Pancreas (tissue), 10 donors: Measurements from ENCODE around the gene KLRF2. TPM values are rescaled to one million over a fixed set of nuclear protein-coding genes. Genes with fewer than 3 reads are reported as not detected.

Experiments used
- ATAC-seq, 4 donors: fragments of 200-7000 bp; cut with Tn5 transposase; one replicate each; pipeline versions ENCODE4 v1.8.0 to v1.9.1; 2020; ENCODE audit warnings: mild to moderate bottlenecking in 4 of 4, moderate library complexity in 4 of 4
- DNase-seq, 6 donors: peaks; one replicate each; pipeline ENCODE4 v3.0.0-alpha.2; 2020
- FAIRE-seq: peaks from 2 replicates; lab custom pipeline; 2012; peaks lifted over from hg19 to GRCh38; lab: Jason Lieb, UNC
- H3K27ac ChIP-seq, 4 donors: fragments of 200-600 bp; sonication (generic); 1 replicate in 3 of 4; 2 replicates in 1 of 4; pipeline versions ENCODE4 v1.5.0 to v1.8.0; 2020
- H3K27me3 ChIP-seq, 4 donors: fragments of 200-600 bp; one replicate each; pipeline ENCODE4 v1.8.0; 2021
- H3K36me3 ChIP-seq, 3 donors: fragments of 200-600 bp; sonication (generic) in 1 of 3; one replicate each; pipeline versions ENCODE4 v1.5.0 to v1.8.0; 2020 to 2021
- H3K4me1 ChIP-seq, 3 donors: fragments of 200-600 bp; one replicate each; pipeline ENCODE4 v1.8.0; 2021
- H3K4me3 ChIP-seq, 4 donors: fragments of 200-600 bp; sonication (generic) in 2 of 4; one replicate each; pipeline versions ENCODE4 v1.5.0 to v1.8.0; 2020 to 2021
- H3K9me3 ChIP-seq, 4 donors: fragments of 200-600 bp; one replicate each; pipeline ENCODE4 v1.8.0; 2021
- CTCF ChIP-seq, 4 donors: fragments of 200-600 bp; sonication (generic) in 3 of 4; IDR thresholded peaks; one replicate each; pipeline versions ENCODE4 v1.5.0 to v1.8.0; 2021; ENCODE audit warnings: antibody characterized with exemption in 4 of 4
- WGBS, 2 donors: extraction: QIAGEN DNeasy Blood & Tissue Kit; methylation state at CpG; one replicate each; pipeline ENCODE4 v1.1.7; 2013; 5-methylcytosine and 5-hydroxymethylcytosine counted together
- intact Hi-C, 3 donors: fragments of 100-400 bp; cut with DNase I; formaldehyde crosslinking; loops; one replicate each; pipeline versions ENCODE4 v1.11.1 to v1.14.2; 2022
- polyA plus RNA-seq, 2 donors: library from polyadenylated mRNA; stranded (reverse); fragments of 200-250 nt; gene quantifications; one replicate each; pipeline ENCODE4 v1.2.3, GENCODE V29; 2013
- total RNA-seq, 6 donors: library from RNA; stranded (reverse); fragmentation: NEBNext Ultra II Directional in 4 of 6; extraction: Animal tissue kit (Norgen Biotek cat#: 25700) in 4 of 6; gene quantifications; one replicate each; pipeline versions ENCODE4 v1.2.1 to v1.2.4, GENCODE V29; 2021 to 2023
- donor health status: healthy with polysubstance abuse.
- donor health status: DM: no; HTN: no; CAD: no; lungs with moderate emphysema.
- donor health status: DM: no; HTN: no; CAD: no.
- donor health status: control.
- donor health status: control.
- donor health status: Bipolar disorder and iron deficiency.
- donor health status: DM: yes; HTN: yes; CAD: no.
- donor health status: DM: no; HTN: no; CAD: no.
- donor health status: DM: no; HTN: no; CAD: no.
- donor health status: DM: yes; HTN: yes; CAD: no.

Gene KLRF2
- total and polyA plus RNA-seq, 8 donors: not detected

GRCh38 chr12:9919443-9919842, 38.2 kb downstream of the KLRF2 start:
- intact Hi-C loops: loop anchor here in 1 of 3 donors (10.0 kb wide), 1 partner anchor 95 kb away; the partner anchor contains the start of gene KLRF1

GRCh38 chr12:9920451-9920850, 39.2 kb downstream of the KLRF2 start:
- Histone ChIP-seq H3K27me3 (no peaks in the 10 kb centered on the region), H3K9me3 (no peaks in the 10 kb centered on the region), H3K36me3 (no peaks in the 10 kb centered on the region), H3K27ac (no peak overlapping the region), H3K4me3 (no peak overlapping the region), H3K4me1 (no peaks in the 10 kb centered on the region)
- FAIRE-seq (no peak), DNase-seq (no peak), ATAC-seq (no peak)
- 71 to 83% methylated on average over 10 of the region's 10 CpGs for WGBS, 2 donors
- no peak for TF ChIP-seq CTCF (IDR thresholded peaks at IDR 0.05)
- intact Hi-C loops: loop anchor here in 2 of 3 donors (10.0 kb wide), 1 partner anchor 166 kb away; no protein-coding TSS in a partner anchor

More at GRCh38 chr12:9919443-9919842, 38.2 kb downstream of the KLRF2 start:
- Histone ChIP-seq H3K36me3 (no peaks in the 10 kb centered on the region), H3K27ac (no peak overlapping the region), H3K9me3 (no peaks in the 10 kb centered on the region), H3K27me3 (no peaks in the 10 kb centered on the region), H3K4me3 (no peak overlapping the region), H3K4me1 (no peaks in the 10 kb centered on the region)
- TF ChIP-seq CTCF (IDR thresholded peaks at IDR 0.05): no peak
- DNase-seq: no peak
- ATAC-seq: no peak
- WGBS, 2 donors: 65 to 79% methylated on average over 3 of the region's 3 CpGs
- FAIRE-seq: no peak

- FAIRE-seq (no peak), ATAC-seq (no peak), DNase-seq (no peak)
- intact Hi-C loops: loop anchor here in 2 of 3 donors (10.0 kb wide), 1 partner anchor 168 kb away; no protein-coding TSS in a partner anchor
- H3K27me3 ChIP-seq: peaks cover 0 to 3% (median 0%) of the 10 kb centered on the region in 4 donors
- no peaks in the 10 kb centered on the region for H3K36me3 ChIP-seq
- no peaks in the 10 kb centered on the region for H3K4me1 ChIP-seq
- no peak overlapping the region for H3K4me3 ChIP-seq
- WGBS, 2 donors: 70 to 97% methylated on average over 1 of the region's 1 CpG
- no peak overlapping the region for H3K27ac ChIP-seq
- no peaks in the 10 kb centered on the region for H3K9me3 ChIP-seq
- TF ChIP-seq CTCF (IDR thresholded peaks at IDR 0.05): no peak
These were observed 41.1 kb downstream of the KLRF2 start for GRCh38 chr12:9922429-9922828.

GRCh38 chr12:9925705-9926393, 44.6 kb downstream of the KLRF2 start:
- DNase-seq (peak in 1 of 6 donors; percentile 10), ATAC-seq (peak in 3 of 4 donors; percentile 62 to 77 (median 67)), FAIRE-seq (no peak)
- Histone ChIP-seq H3K27ac (no peak overlapping the region), H3K27me3 (peaks cover 0 to 8% (median 0%) of the 10 kb centered on the region in 4 donors), H3K9me3 (no peaks in the 10 kb centered on the region), H3K4me1 (no peaks in the 10 kb centered on the region), H3K4me3 (peak overlapping the region in 1 of 4 donors; percentile 27), H3K36me3 (no peaks in the 10 kb centered on the region)
- 3 to 7% methylated on average over 5 of the region's 5 CpGs for WGBS, 2 donors
- TF ChIP-seq CTCF (IDR thresholded peaks at IDR 0.05): peak in 1 of 4 donors; percentile 15
- intact Hi-C loops: loop anchor here in 2 of 3 donors (10.0 kb wide), 1 partner anchor 171 kb away; no protein-coding TSS in a partner anchor

- no peak overlapping the region for H3K27ac ChIP-seq
- 48 to 72% methylated on average over 3 of the region's 3 CpGs for WGBS, 2 donors
- ATAC-seq (no peak), FAIRE-seq (no peak), DNase-seq (no peak)
- H3K27me3 ChIP-seq: peaks cover 0 to 8% (median 0%) of the 10 kb centered on the region in 4 donors
- TF ChIP-seq CTCF (IDR thresholded peaks at IDR 0.05): no peak
- no peak overlapping the region for H3K4me3 ChIP-seq
- no peaks in the 10 kb centered on the region for H3K36me3 ChIP-seq
- intact Hi-C loops: loop anchor here in 2 of 3 donors (10.0 kb wide), 1 partner anchor 172 kb away; no protein-coding TSS in a partner anchor
- H3K4me1 ChIP-seq: no peaks in the 10 kb centered on the region
- no peaks in the 10 kb centered on the region for H3K9me3 ChIP-seq
These were observed 45.6 kb downstream of the KLRF2 start for GRCh38 chr12:9926876-9927275.
